Measurements from ENCODE around the gene ATF1.
"Not testable (repeated sequence)": the region's sequence is repeated elsewhere in the genome, so short reads cannot be mapped to it uniquely, and the experiment has no call there.

The ATF1 gene

DNA sequence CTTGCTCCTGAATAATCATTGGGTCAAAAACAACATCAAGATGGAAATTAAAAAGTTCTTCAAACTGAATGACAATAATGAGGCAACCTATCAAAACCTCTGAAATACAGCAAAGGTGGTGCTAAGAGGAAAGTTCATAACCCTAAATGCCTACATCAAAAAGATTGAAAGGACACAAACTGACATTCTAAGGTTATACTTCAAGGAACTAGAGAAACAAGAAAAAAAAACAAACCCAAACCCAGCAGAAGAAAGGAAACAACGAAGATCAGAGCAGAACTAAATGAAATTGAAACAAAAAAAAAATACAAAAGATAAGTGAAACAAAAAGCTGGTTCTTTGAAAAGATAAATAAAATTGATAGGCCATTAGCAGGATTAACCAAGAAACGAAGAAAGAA, 105.0 kb downstream of the ATF1 start:
- not testable (repeated sequence) for DNase-seq

Measured in Kasumi-1 (cell line).